GM20000 (cell line): ENCODE data around the gene GRB2.
"Not testable (repeated sequence)": the region's sequence is repeated elsewhere in the genome, so short reads cannot be mapped to it uniquely, and the experiment has no call there.

Experiments used
- DNase-seq: peaks from one replicate; pipeline ENCODE4 v3.0.0; 2012; ENCODE audit warnings: low spot score
- CTCF ChIP-seq: IDR thresholded peaks from 2 replicates; pipeline ENCODE4 v1.5.1; 2012; ENCODE audit warnings: mild to moderate bottlenecking, control low read depth; ENCODE audit errors: extremely low read depth, missing control alignments

GRB2 gene

GRCh38 chr17:75353176-75353575, 52.3 kb downstream of the GRB2 start:
- TF ChIP-seq CTCF, result no peak
- DNase-seq, result no peak

DNA sequence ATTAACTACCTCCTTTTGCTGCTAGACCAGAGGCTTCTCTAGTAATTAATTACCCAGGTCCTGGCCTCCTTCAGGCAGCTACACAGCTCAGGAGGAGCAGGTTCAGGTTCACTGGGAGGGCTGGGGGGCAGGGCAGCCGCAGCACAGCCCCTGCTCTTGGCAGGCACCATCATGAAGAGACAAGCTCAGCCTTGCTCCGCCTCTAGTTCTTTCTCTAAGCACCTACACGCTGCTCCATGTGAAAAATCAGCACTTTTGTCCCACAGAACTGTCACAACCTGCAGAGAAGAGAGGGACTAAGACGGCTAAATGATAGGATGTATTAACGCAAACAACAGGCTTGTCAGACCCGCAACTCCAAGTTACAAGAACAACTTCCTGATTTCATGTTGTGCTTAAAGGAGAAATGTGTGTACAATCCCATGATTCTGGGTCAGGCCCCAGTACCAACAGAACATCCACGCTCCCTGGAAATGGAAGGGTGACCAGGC, 53.4 kb downstream of the GRB2 start:
- no peak for TF ChIP-seq CTCF
- no peak for DNase-seq

DNA sequence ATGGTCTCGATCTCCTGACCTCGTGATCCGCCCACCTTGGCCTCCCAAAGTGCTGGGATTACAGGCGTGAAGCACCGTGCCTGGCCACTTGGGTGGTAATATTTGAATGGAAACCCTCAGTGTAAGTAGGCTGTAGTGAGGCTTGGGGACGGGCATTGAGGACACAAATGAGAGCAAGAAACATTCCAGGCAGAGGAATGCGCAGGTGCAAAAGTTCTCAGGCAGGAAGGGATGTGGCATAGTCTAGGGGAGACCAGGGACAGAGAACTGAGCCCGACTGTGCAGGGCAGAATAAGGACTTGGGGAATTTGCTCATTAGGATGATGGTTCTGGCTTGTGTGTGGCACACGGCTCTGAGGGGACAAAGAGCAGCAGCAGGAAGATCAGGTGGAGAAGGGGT, 54.8 kb downstream of the GRB2 start:
- TF ChIP-seq CTCF, result no peak
- no peak for DNase-seq

DNA sequence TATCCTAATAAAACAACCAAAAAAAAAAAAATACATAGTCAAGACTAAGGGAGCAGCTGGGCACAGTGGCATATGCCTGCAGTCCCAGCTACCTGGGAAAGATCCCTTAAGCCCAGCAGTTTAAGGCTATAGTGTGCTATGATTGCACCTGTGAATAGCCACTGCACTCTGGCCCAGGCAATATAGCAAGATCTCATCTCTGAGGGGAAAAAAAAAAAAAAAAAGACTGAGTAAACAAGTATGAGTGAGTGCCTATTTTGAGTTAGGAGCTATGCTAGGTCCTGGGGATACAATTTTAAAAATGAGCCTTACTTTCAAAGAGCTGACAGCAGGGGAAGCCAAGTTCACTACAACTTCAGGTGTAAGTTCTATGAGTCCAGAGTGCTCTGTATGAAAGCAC, 55.4 kb downstream of the GRB2 start:
- no peak for DNase-seq
- no peak for TF ChIP-seq CTCF

DNA sequence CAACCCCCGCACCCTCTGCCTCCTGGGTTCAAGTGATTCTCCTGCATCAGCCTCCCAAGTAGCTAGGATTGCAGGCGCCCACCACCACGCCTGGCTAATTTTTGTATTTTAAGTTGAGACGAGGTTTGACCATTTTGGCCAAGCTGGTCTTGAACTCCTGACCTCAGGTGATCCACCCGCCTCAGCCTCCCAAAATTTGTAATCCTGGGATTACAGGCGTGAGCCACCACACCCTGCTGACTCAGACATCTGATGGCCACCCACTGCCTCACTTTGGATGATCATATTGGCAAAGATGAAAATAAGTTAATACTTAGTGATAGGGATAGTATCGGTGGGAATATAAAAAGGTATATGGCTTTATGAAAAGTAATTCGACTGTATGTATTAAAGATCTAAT, 55.9 kb downstream of the GRB2 start:
- no peak for TF ChIP-seq CTCF
- no peak for DNase-seq

GRCh38 chr17:75348386-75349012, 57.0 kb downstream of the GRB2 start:
- no peak for TF ChIP-seq CTCF
- DNase-seq, result no peak

DNA sequence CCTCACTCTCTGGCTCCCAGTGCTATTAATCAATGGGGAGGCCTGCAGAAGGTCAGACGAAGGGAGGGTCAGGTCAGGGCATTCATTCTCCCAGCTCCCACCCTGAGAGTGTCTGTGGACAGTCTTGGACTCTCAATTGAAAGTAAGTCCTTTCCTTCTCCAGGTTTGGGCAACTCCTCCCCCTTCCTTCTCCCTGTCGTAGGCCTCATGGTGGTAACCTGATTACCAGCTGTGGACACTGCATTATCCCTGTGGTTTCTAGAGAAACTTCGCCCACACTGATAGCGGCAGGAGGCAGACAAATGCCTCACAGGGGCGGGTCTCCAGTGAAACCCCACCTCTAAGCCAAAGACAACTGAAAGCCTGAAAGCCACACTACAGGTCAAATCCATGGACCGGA, 58.6 kb downstream of the GRB2 start:
- TF ChIP-seq CTCF, result no peak
- no peak for DNase-seq

DNA sequence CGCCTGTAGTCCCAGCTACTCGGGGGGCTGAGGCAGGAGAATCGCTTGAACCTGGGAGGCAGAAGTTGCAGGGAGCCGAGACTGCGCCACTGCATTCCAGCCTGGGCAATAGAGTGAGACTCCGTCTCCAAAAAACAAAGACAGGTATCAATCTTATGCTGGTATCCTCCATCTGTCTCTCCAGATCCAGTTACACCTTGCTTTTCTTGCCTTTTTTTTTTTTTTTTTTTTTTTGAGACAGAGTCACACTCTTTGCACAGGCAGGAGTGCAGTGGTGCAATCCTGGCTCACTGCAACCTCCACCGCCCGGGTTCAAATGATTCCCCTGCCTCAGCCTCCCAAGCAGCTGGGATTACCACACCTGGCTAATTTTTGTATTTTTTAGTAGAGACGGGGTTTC, 59.1 kb downstream of the GRB2 start:
- DNase-seq, result not testable (repeated sequence)
